SK-N-SH treated with all-trans-retinoic acid at 6 μM for 48 hours (cell line): ENCODE results near the gene BRD7.

Experiments
- ATAC-seq: fragments of 200-7000 bp; cut with Tn5 transposase; 3 replicates; pipeline ENCODE4 v1.9.1; 2020; ENCODE audit warnings: mild to moderate bottlenecking, moderate library complexity
- ARNTL ChIP-seq: fragments of 450-650 bp; formaldehyde crosslinking; IDR thresholded peaks from 2 replicates; pipeline ENCODE4 v1.5.0; 2020; ENCODE audit warnings: low read depth, mild to moderate bottlenecking, moderate library complexity, borderline replicate concordance
- BACH2 ChIP-seq: fragments of 250-450 bp; sonication (Bioruptor Pico); IDR thresholded peaks from 2 replicates; pipeline ENCODE4 v1.9.0; 2021; ENCODE audit warnings: mild to moderate bottlenecking, borderline replicate concordance
- CSDC2 ChIP-seq: fragments of 250-450 bp; sonication (Bioruptor Pico); IDR thresholded peaks from 2 replicates; pipeline ENCODE4 v1.5.0; 2020; ENCODE audit warnings: mild to moderate bottlenecking, moderate library complexity
- CSRNP3 ChIP-seq: fragments of 250-450 bp; sonication (Bioruptor Pico); IDR thresholded peaks from 2 replicates; pipeline ENCODE4 v1.5.1; 2021; ENCODE audit warnings: mild to moderate bottlenecking, moderate library complexity
- ESRRG ChIP-seq: fragments of 250-450 bp; sonication (Bioruptor Pico); IDR thresholded peaks from 2 replicates; pipeline ENCODE4 v1.6.1; 2021; ENCODE audit warnings: mild to moderate bottlenecking
- GLIS3 ChIP-seq: fragments of 250-450 bp; sonication (Bioruptor Pico); IDR thresholded peaks from 2 replicates; pipeline ENCODE4 v1.5.0; 2020; ENCODE audit warnings: mild to moderate bottlenecking, moderate library complexity
- ISL1 ChIP-seq: fragments of 250-450 bp; sonication (Bioruptor Pico); IDR thresholded peaks from 2 replicates; pipeline ENCODE4 v2.1.2; 2022; ENCODE audit warnings: mild to moderate bottlenecking, moderate library complexity
- PATZ1 ChIP-seq: fragments of 250-450 bp; sonication (Bioruptor Pico); IDR thresholded peaks from 2 replicates; pipeline ENCODE4 v1.8.0; 2020; ENCODE audit warnings: mild to moderate bottlenecking, moderate library complexity, borderline replicate concordance
- POU6F1 ChIP-seq: fragments of 250-450 bp; sonication (Bioruptor Pico); IDR thresholded peaks from 2 replicates; pipeline ENCODE4 v1.8.0; 2021; ENCODE audit warnings: low read depth, mild to moderate bottlenecking, moderate library complexity, borderline replicate concordance
- PPARA ChIP-seq: fragments of 250-450 bp; sonication (Bioruptor Pico); IDR thresholded peaks from 2 replicates; pipeline ENCODE4 v1.5.0; 2020; ENCODE audit warnings: mild to moderate bottlenecking, borderline replicate concordance
- RARB ChIP-seq: fragments of 250-450 bp; sonication (Bioruptor Pico); IDR thresholded peaks from 2 replicates; pipeline ENCODE4 v1.8.0; 2021; ENCODE audit warnings: mild to moderate bottlenecking, moderate library complexity
- SNAI2 ChIP-seq: fragments of 250-450 bp; sonication (Bioruptor Pico); IDR thresholded peaks from 2 replicates; pipeline ENCODE4 v1.5.0; 2020; ENCODE audit warnings: mild to moderate bottlenecking, moderate library complexity
- TCF4 ChIP-seq: fragments of 250-450 bp; sonication (Bioruptor Pico); IDR thresholded peaks from 2 replicates; pipeline ENCODE4 v1.8.0; 2021; ENCODE audit warnings: mild to moderate bottlenecking, moderate library complexity, borderline replicate concordance
- TOX ChIP-seq: fragments of 250-450 bp; sonication (Bioruptor Pico); IDR thresholded peaks from 2 replicates; pipeline ENCODE4 v1.8.0; 2021; ENCODE audit warnings: mild to moderate bottlenecking, moderate library complexity, borderline replicate concordance
- TSHZ2 ChIP-seq: fragments of 250-450 bp; sonication (Bioruptor Pico); IDR thresholded peaks from 2 replicates; pipeline ENCODE4 v1.5.0; 2020; ENCODE audit warnings: mild to moderate bottlenecking, moderate library complexity
- ZC3H10 ChIP-seq: fragments of 250-450 bp; sonication (Bioruptor Pico); IDR thresholded peaks from 2 replicates; pipeline ENCODE4 v1.5.1; 2021; ENCODE audit warnings: mild to moderate bottlenecking, moderate library complexity
- ZFP3 ChIP-seq: fragments of 250-450 bp; sonication (Bioruptor Pico); IDR thresholded peaks from 2 replicates; pipeline ENCODE4 v1.5.0; 2020; ENCODE audit warnings: mild to moderate bottlenecking, moderate library complexity
- ZFP30 ChIP-seq: fragments of 450-650 bp; formaldehyde crosslinking; IDR thresholded peaks from 2 replicates; pipeline ENCODE4 v1.5.0; 2022; ENCODE audit warnings: mild to moderate bottlenecking, moderate library complexity
- ZNF70 ChIP-seq: fragments of 450-650 bp; formaldehyde crosslinking; IDR thresholded peaks from 2 replicates; pipeline ENCODE4 v1.5.0; 2020; ENCODE audit warnings: mild to moderate bottlenecking, moderate library complexity
- ZNF8 ChIP-seq: fragments of 450-650 bp; formaldehyde crosslinking; IDR thresholded peaks from 2 replicates; pipeline ENCODE4 v1.5.0; 2020; ENCODE audit warnings: mild to moderate bottlenecking, moderate library complexity

BRD7 gene

GRCh38 chr16:50298591-50299507 lies 69.9 kb downstream of the BRD7 start (continued):
- TF ChIP-seq POU6F1 (CRISPR knock-in tag) (no peak), RARB (no peak), PPARA (no peak)

GRCh38 chr16:50298075-50298460 lies 70.7 kb downstream of the BRD7 start:
- no peak for TF ChIP-seq ZNF70 (CRISPR knock-in tag)
- TF ChIP-seq CSDC2 (CRISPR knock-in tag): no peak
- TF ChIP-seq GLIS3 (CRISPR knock-in tag): no peak
- no peak for TF ChIP-seq ZNF8 (CRISPR knock-in tag)
- TF ChIP-seq BACH2 (CRISPR knock-in tag): no peak
- TF ChIP-seq ZC3H10 (CRISPR knock-in tag): no peak
- no peak for TF ChIP-seq ISL1 (CRISPR knock-in tag)
- no peak for TF ChIP-seq TCF4 (CRISPR knock-in tag)
- TF ChIP-seq ESRRG (CRISPR knock-in tag): no peak
- TF ChIP-seq TOX (CRISPR knock-in tag): no peak
- no peak for TF ChIP-seq TSHZ2 (CRISPR knock-in tag)
- no peak for TF ChIP-seq ZFP3 (CRISPR knock-in tag)
- no peak for TF ChIP-seq RARB
- TF ChIP-seq ZFP30: no peak
- TF ChIP-seq PPARA: no peak
- TF ChIP-seq CSRNP3 (CRISPR knock-in tag): no peak
- no peak for ATAC-seq

- peak; percentile 18; the same call in 1 of the 3 replicates for ATAC-seq
- peak; percentile 95 for TF ChIP-seq ZNF70 (CRISPR knock-in tag)
- no peak for TF ChIP-seq PATZ1 (CRISPR knock-in tag)
- TF ChIP-seq TCF4 (CRISPR knock-in tag): peak; percentile 43; the same call in 1 of the 2 replicates
These were observed 71.3 kb downstream of the BRD7 start for GRCh38 chr16:50297301-50298074.

- TF ChIP-seq ESRRG (CRISPR knock-in tag): no peak
- TF ChIP-seq ISL1 (CRISPR knock-in tag): no peak
- TF ChIP-seq ZC3H10 (CRISPR knock-in tag): no peak
- TF ChIP-seq ZNF70 (CRISPR knock-in tag): no peak
- TF ChIP-seq SNAI2: no peak
- no peak for TF ChIP-seq GLIS3 (CRISPR knock-in tag)
- TF ChIP-seq ARNTL (CRISPR knock-in tag): no peak
- no peak for TF ChIP-seq TCF4 (CRISPR knock-in tag)
- no peak for ATAC-seq
These were observed 72.0 kb downstream of the BRD7 start for GRCh38 chr16:50296807-50297206.
